ENCODE results near the gene KRTAP12-2. TPM values are rescaled to one million over a fixed set of nuclear protein-coding genes. Genes with fewer than 3 reads are reported as not detected.
"Not testable (repeated sequence)": the region's sequence is repeated elsewhere in the genome, so short reads cannot be mapped to it uniquely, and the experiment has no call there.

KRTAP12-2 gene
- total and polyA plus RNA-seq, 8 donors: not detected

DNA sequence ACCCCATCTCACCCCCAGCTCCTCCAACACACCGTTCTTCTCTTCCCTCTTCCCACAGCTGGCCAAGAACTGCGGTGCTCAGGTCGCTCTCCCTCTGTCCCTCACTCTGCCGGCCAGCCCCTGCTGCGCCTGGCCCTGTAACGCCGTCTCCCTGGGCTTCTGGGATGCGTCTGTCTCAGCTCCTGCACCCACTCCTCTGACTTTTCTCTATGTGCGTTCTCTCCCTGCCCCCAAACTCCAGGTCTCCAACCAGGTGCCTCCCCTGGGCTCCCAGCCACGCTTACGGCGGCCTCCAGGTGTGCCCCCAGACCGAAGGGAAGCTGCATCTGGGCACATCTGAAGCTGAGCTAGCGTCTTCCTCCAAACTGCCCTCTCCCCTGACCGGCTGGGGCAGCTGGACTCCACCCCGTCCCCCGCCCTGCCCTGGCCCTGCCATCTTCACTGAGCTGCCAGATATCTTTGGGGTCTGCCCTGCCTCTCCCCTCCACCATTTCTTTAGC, 32.8 kb upstream of the KRTAP12-2 start:
- Histone ChIP-seq H3K27ac (no peak overlapping the region), H3K27me3 (peaks cover 0 to 7% (median 0%) of the 10 kb centered on the region in 4 donors), H3K4me1 (no peaks in the 10 kb centered on the region), H3K9me3 (no peaks in the 10 kb centered on the region), H3K4me3 (no peak overlapping the region), H3K36me3 (no peaks in the 10 kb centered on the region)
- intact Hi-C loops (cut with DNase I): no loop called here
- DNase-seq: no peak
- WGBS, 2 donors: 36 to 52% methylated on average over 17 of the region's 17 CpGs
- TF ChIP-seq, protein P1, sequence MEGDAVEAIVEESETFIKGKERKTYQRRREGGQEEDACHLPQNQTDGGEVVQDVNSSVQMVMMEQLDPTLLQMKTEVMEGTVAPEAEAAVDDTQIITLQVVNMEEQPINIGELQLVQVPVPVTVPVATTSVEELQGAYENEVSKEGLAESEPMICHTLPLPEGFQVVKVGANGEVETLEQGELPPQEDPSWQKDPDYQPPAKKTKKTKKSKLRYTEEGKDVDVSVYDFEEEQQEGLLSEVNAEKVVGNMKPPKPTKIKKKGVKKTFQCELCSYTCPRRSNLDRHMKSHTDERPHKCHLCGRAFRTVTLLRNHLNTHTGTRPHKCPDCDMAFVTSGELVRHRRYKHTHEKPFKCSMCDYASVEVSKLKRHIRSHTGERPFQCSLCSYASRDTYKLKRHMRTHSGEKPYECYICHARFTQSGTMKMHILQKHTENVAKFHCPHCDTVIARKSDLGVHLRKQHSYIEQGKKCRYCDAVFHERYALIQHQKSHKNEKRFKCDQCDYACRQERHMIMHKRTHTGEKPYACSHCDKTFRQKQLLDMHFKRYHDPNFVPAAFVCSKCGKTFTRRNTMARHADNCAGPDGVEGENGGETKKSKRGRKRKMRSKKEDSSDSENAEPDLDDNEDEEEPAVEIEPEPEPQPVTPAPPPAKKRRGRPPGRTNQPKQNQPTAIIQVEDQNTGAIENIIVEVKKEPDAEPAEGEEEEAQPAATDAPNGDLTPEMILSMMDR (IDR thresholded peaks at IDR 0.05): no peak
- ATAC-seq: no peak
- FAIRE-seq: no peak

- ATAC-seq: no peak
- intact Hi-C loops (cut with DNase I): no loop called here
- H3K27ac ChIP-seq: no peak overlapping the region
- no peaks in the 10 kb centered on the region for H3K4me1 ChIP-seq
- TF ChIP-seq, protein P1 (IDR thresholded peaks at IDR 0.05): no peak
- no peak for FAIRE-seq
- no peak overlapping the region for H3K4me3 ChIP-seq
- 29 to 41% methylated on average over 35 of the region's 35 CpGs for WGBS, 2 donors
- H3K36me3 ChIP-seq: no peaks in the 10 kb centered on the region
- peaks cover 0 to 7% (median 0%) of the 10 kb centered on the region in 4 donors for H3K27me3 ChIP-seq
- H3K9me3 ChIP-seq: no peaks in the 10 kb centered on the region
- peak in 1 of 6 donors; percentile 52 for DNase-seq
These were observed 31.3 kb upstream of the KRTAP12-2 start for GRCh38 chr21:44697811-44698734.

- H3K9me3 ChIP-seq; FAIRE-seq; ATAC-seq; H3K4me1 ChIP-seq; H3K27ac ChIP-seq; DNase-seq; H3K4me3 ChIP-seq; intact Hi-C loops (cut with DNase I); H3K36me3 ChIP-seq: not testable (repeated sequence)
- peaks cover 0 to 10% (median 0%) of the 10 kb centered on the region in 4 donors for H3K27me3 ChIP-seq
- WGBS, 2 donors: 21 to 29% methylated on average over 16 to 21 of the region's 21 CpGs
These were observed 30.6 kb upstream of the KRTAP12-2 start, which contains the start of gene KRTAP10-12 for GRCh38 chr21:44697172-44697810. Gene KRTAP10-12 (plus strand): TSS chr21:44697172. CDS start chr21:44697202, 30 bp downstream.

GRCh38 chr21:44696572-44696971, 29.8 kb upstream of the KRTAP12-2 start:
- H3K36me3 ChIP-seq: no peaks in the 10 kb centered on the region
- no peak overlapping the region for H3K4me3 ChIP-seq
- no peak overlapping the region for H3K27ac ChIP-seq
- H3K9me3 ChIP-seq: no peaks in the 10 kb centered on the region
- H3K4me1 ChIP-seq: no peaks in the 10 kb centered on the region
- ATAC-seq (no peak), FAIRE-seq (no peak), DNase-seq (no peak)
- TF ChIP-seq, protein P1 (IDR thresholded peaks at IDR 0.05): no peak
- peaks cover 0 to 11% (median 0%) of the 10 kb centered on the region in 4 donors for H3K27me3 ChIP-seq
- intact Hi-C loops (cut with DNase I): no loop called here
- whole genome bisulfite sequencing, 2 donors: 50 to 64% methylated on average over 10 of the region's 10 CpGs

- TF ChIP-seq, protein P1 (IDR thresholded peaks at IDR 0.05): no peak
- Histone ChIP-seq H3K4me3 (no peak overlapping the region), H3K4me1 (no peaks in the 10 kb centered on the region), H3K27me3 (peaks cover 0 to 11% (median 0%) of the 10 kb centered on the region in 4 donors), H3K27ac (no peak overlapping the region), H3K36me3 (no peaks in the 10 kb centered on the region), H3K9me3 (no peaks in the 10 kb centered on the region)
- FAIRE-seq (no peak), DNase-seq (no peak), ATAC-seq (no peak)
- WGBS, 2 donors: 63 to 75% methylated on average over 8 of the region's 8 CpGs
- intact Hi-C loops (cut with DNase I): no loop called here
These were observed 28.9 kb upstream of the KRTAP12-2 start for GRCh38 chr21:44695641-44696040.
